Measurements from ENCODE around the gene PIAS4. TPM values are rescaled to one million over a fixed set of nuclear protein-coding genes. Genes with fewer than 3 reads are reported as not detected.

The PIAS4 gene
- polyA plus RNA-seq, 1 experiment: 9.0 TPM

GRCh38 chr19:4042064-4042730 is 34.7 kb downstream of the PIAS4 start:
- Histone ChIP-seq H3K27ac (ENCODE audit: low read depth, low read length) (no peak overlapping the region), H3K27me3 (ENCODE audit: control insufficient read depth, insufficient read depth, low read length) (no peaks in the 10 kb centered on the region), H3K4me3 (ENCODE audit: low read depth, low read length) (no peak overlapping the region), H3K9me3 (ENCODE audit: control insufficient read depth, insufficient read depth, low read length) (peaks cover 11% of the 10 kb centered on the region; the same call in 1 of the 2 replicates)
- DNase-seq (ENCODE audit: low read depth, low spot score): no peak
- ChIA-PET POLR2A (no interaction called here), CTCF (no interaction called here)
- TF ChIP-seq CTCF (IDR thresholded peaks at IDR 0.05; ENCODE audit: low read depth, low read length): no peak

- TF ChIP-seq CTCF (IDR thresholded peaks at IDR 0.05; ENCODE audit: low read depth, low read length): no peak
- ChIA-PET CTCF (no interaction called here), POLR2A (no interaction called here)
- DNase-seq (ENCODE audit: low read depth, low spot score): no peak
- H3K9me3 ChIP-seq (ENCODE audit: control insufficient read depth, insufficient read depth, low read length): peaks cover 6% of the 10 kb centered on the region; the same call in 1 of the 2 replicates
- H3K4me3 ChIP-seq (ENCODE audit: low read depth, low read length): no peak overlapping the region
- H3K27me3 ChIP-seq (ENCODE audit: control insufficient read depth, insufficient read depth, low read length): no peaks in the 10 kb centered on the region
- no peak overlapping the region for H3K27ac ChIP-seq (ENCODE audit: low read depth, low read length)
Observed at GRCh38 chr19:4042731-4043082, 35.2 kb downstream of the PIAS4 start.

GRCh38 chr19:4043401-4043800 is 35.9 kb downstream of the PIAS4 start:
- CTCF ChIA-PET: no interaction called here
- no peak for DNase-seq (ENCODE audit: low read depth, low spot score)
- H3K9me3 ChIP-seq (ENCODE audit: control insufficient read depth, insufficient read depth, low read length): peaks cover 5% of the 10 kb centered on the region; the same call in 1 of the 2 replicates
- POLR2A ChIA-PET: no interaction called here
- no peak overlapping the region for H3K4me3 ChIP-seq (ENCODE audit: low read depth, low read length)
- H3K27ac ChIP-seq (ENCODE audit: low read depth, low read length): no peak overlapping the region
- no peaks in the 10 kb centered on the region for H3K27me3 ChIP-seq (ENCODE audit: control insufficient read depth, insufficient read depth, low read length)
- no peak for TF ChIP-seq CTCF (IDR thresholded peaks at IDR 0.05; ENCODE audit: low read depth, low read length)

GRCh38 chr19:4043966-4044715 is 36.6 kb downstream of the PIAS4 start:
- CTCF ChIA-PET: no interaction called here
- no peaks in the 10 kb centered on the region for H3K27me3 ChIP-seq (ENCODE audit: control insufficient read depth, insufficient read depth, low read length)

More at GRCh38 chr19:4043966-4044715, 36.6 kb downstream of the PIAS4 start:
- Histone ChIP-seq H3K4me3 (ENCODE audit: low read depth, low read length) (no peak overlapping the region), H3K27ac (ENCODE audit: low read depth, low read length) (no peak overlapping the region), H3K9me3 (ENCODE audit: control insufficient read depth, insufficient read depth, low read length) (no peaks in the 10 kb centered on the region; the same call in 1 of the 2 replicates)
- POLR2A ChIA-PET: no interaction called here
- DNase-seq (ENCODE audit: low read depth, low spot score): no peak
- TF ChIP-seq CTCF (IDR thresholded peaks at IDR 0.05; ENCODE audit: low read depth, low read length): no peak

All from AG04450 (cell line).